K562 (cell line): Measurements from ENCODE around the gene DGKZ. TPM values are rescaled to one million over a fixed set of nuclear protein-coding genes. Genes with fewer than 3 reads are reported as not detected.

Experiments
- ATAC-seq: fragments of 200-7000 bp; cut with Tn5 transposase; 3 replicates; pipeline ENCODE4 v1.9.1; 2020; ENCODE audit warnings: moderate library complexity
- BruUV-seq: library from RNA; stranded (reverse); fragments of 400-500 nt; replicated peaks from 2 replicates; lab custom pipeline; 2021; lab: Mats Ljungman, UMichigan
- CTCF ChIA-PET: fragments of 300-600 bp; formaldehyde crosslinking; extraction: SDS; loops from one replicate; lab custom pipeline; 2021; ENCODE audit warnings: low intra/inter-chr PET ratio; lab: Yijun Ruan, JAX
- POLR2A ChIA-PET: fragments of 300-600, 350-650 bp; sonication (Branson Sonifier 250); formaldehyde crosslinking; extraction: SDS; loops from one replicate; lab custom pipeline; 2021; ENCODE audit warnings: antibody characterized with exemption, inconsistent platforms; lab: Yijun Ruan, JAX
- DNase-seq, 4 experiments: peaks; one replicate each; pipeline versions ENCODE4 v3.0.0 to v3.0.0-alpha.2; 2011 to 2018; ENCODE audit warnings: low spot score in 3 of 4, mixed read lengths in 3 of 4; ENCODE audit errors: extremely low read depth in 1 of 4
- FAIRE-seq: peaks from 2 replicates; lab custom pipeline; 2011; peaks lifted over from hg19 to GRCh38; lab: Jason Lieb, UNC
- H2AFZ ChIP-seq: 2 replicates; pipeline ENCODE4 v1.6.0; 2011; ENCODE audit warnings: low read depth, low read length, control low read depth, inconsistent platforms
- H3K27ac ChIP-seq: fragments of 200-600 bp; 3 replicates; pipeline ENCODE4 v1.8.0; 2011; ENCODE audit warnings: low read depth, mild to moderate bottlenecking, control low read depth, inconsistent platforms, low read length, moderate library complexity, mixed read lengths; ENCODE audit errors: extremely low read depth
- H3K27me3 ChIP-seq, 2 experiments: fragments of 300-600 bp in 1 of 2; 2 replicates in 1 of 2; 3 replicates in 1 of 2; pipeline versions ENCODE4 v1.6.0 to v1.8.0; 2011; ENCODE audit warnings: inconsistent platforms in 2 of 2, low read length in 2 of 2, mild to moderate bottlenecking in 1 of 2, mixed read lengths in 1 of 2, moderate library complexity in 1 of 2; ENCODE audit not compliant: control insufficient read depth in 2 of 2, insufficient read depth in 2 of 2
- H3K36me3 ChIP-seq: fragments of 300-600 bp; 3 replicates; pipeline ENCODE4 v1.8.0; 2011; ENCODE audit warnings: mild to moderate bottlenecking, low read length, inconsistent platforms; ENCODE audit not compliant: control insufficient read depth, insufficient read depth
- H3K4me1 ChIP-seq, 2 experiments: fragments of 200-600 bp in 1 of 2; replicated peaks in 1 of 2; 2 replicates in 1 of 2; 3 replicates in 1 of 2; pipeline versions ENCODE4 v1.5.1 to v1.8.0; 2011; ENCODE audit warnings: inconsistent platforms in 2 of 2, low read length in 2 of 2, mild to moderate bottlenecking in 1 of 2, mixed read lengths in 1 of 2, moderate library complexity in 1 of 2; ENCODE audit not compliant: control insufficient read depth in 2 of 2, insufficient read depth in 2 of 2
- H3K4me2 ChIP-seq: 2 replicates; pipeline ENCODE4 v1.6.1; 2011; ENCODE audit warnings: low read length, control low read depth, inconsistent platforms, mixed read lengths; ENCODE audit not compliant: insufficient read depth
- H3K4me3 ChIP-seq: fragments of 200-600 bp; sonication (generic), shearing (Covaris generic); 2 replicates; pipeline ENCODE4 v1.5.1; 2016; ENCODE audit warnings: control low read depth, inconsistent platforms
- H3K79me2 ChIP-seq: fragments of 200-600 bp; 3 replicates; pipeline ENCODE4 v1.8.0; 2011; ENCODE audit warnings: low read length, inconsistent platforms; ENCODE audit not compliant: control insufficient read depth, insufficient read depth
- H3K9ac ChIP-seq, 2 experiments: 2 replicates each; pipeline versions ENCODE4 v1.6.0 to v1.6.1; 2011; ENCODE audit warnings: low read depth in 2 of 2, low read length in 2 of 2, control low read depth in 1 of 2, inconsistent platforms in 1 of 2, mild to moderate bottlenecking in 1 of 2, mixed read lengths in 1 of 2; ENCODE audit not compliant: insufficient read depth in 1 of 2
- H3K9me1 ChIP-seq: one replicate; pipeline ENCODE4 v1.6.0; 2011; ENCODE audit warnings: inconsistent platforms, mild to moderate bottlenecking, low read length, moderate library complexity; ENCODE audit not compliant: control insufficient read depth, insufficient read depth
- H3K9me3 ChIP-seq: replicated peaks from 2 replicates; pipeline ENCODE4 v1.5.1; 2011; ENCODE audit warnings: low read depth, low read length, inconsistent platforms; ENCODE audit not compliant: control insufficient read depth, insufficient read depth
- H4K20me1 ChIP-seq: replicated peaks from 2 replicates; pipeline ENCODE4 v1.6.1; 2011; ENCODE audit warnings: low read length, inconsistent platforms, mixed read lengths; ENCODE audit not compliant: control insufficient read depth, insufficient read depth
- CSDE1 ChIP-seq, 2 experiments: fragments of 450-650 bp; IDR thresholded peaks; 2 replicates each; pipeline ENCODE4 v1.6.1; 2016; ENCODE audit warnings: mild to moderate bottlenecking in 1 of 2
- E2F4 ChIP-seq: sonication (generic); formaldehyde crosslinking; IDR thresholded peaks from 2 replicates; pipeline ENCODE4 v1.8.0; 2022; ENCODE audit warnings: mild to moderate bottlenecking, low read depth, missing genetic modification reagents
- HLTF ChIP-seq: fragments of 450-650 bp; IDR thresholded peaks from 2 replicates; pipeline ENCODE4 v1.6.1; 2016
- HOMEZ ChIP-seq: fragments of 250-450 bp; sonication (Bioruptor Pico); IDR thresholded peaks from 2 replicates; pipeline ENCODE4 v1.4.0; 2020; ENCODE audit warnings: mild to moderate bottlenecking, moderate library complexity
- PTTG1 ChIP-seq: fragments of 450-650 bp; IDR thresholded peaks from 2 replicates; pipeline ENCODE4 v1.6.1; 2016; ENCODE audit warnings: low read depth, mild to moderate bottlenecking, missing genetic modification characterization, missing compliant biosample characterization
- RFX1 ChIP-seq: fragments of 450-650 bp; IDR thresholded peaks from 2 replicates; pipeline ENCODE4 v1.6.1; 2016; ENCODE audit warnings: mild to moderate bottlenecking, moderate library complexity
- WGBS: fragments of 100-300 bp; shearing (Covaris generic); methylation state at CpG from one replicate; pipeline ENCODE4 v1.1.6; 2016; ENCODE audit warnings: low coverage, mixed read lengths; ENCODE audit not compliant: insufficient coverage; ENCODE audit errors: missing lambda C conversion rate; 5-methylcytosine and 5-hydroxymethylcytosine counted together
- in situ Hi-C: fragments of 300-500 bp; cut with MboI; formaldehyde crosslinking; loops from 4 replicates; pipeline ENCODE4 v1.15.0; 2018; ENCODE audit warnings: inconsistent platforms, mixed read lengths
- intact Hi-C: fragments of 100-400 bp; cut with micrococcal nuclease; formaldehyde crosslinking; loops from 2 replicates; pipeline ENCODE4 v1.14.2; 2022
- polyA plus RNA-seq, 8 experiments: library from polyadenylated mRNA; depleted of rRNA in 4 of 8; stranded (reverse) in 5 of 8; unstranded in 3 of 8; fragments of >200 nt; fragmentation: Nextera tagmentation in 2 of 8; fragmentation: Illumina TruSeq in 1 of 8; extraction: Ambion mirVana in 2 of 8; extraction: Trizol in 1 of 8; gene quantifications; 2 replicates each; pipeline versions ENCODE4 v1.2.1 to v1.2.3, GENCODE V29; 2011 to 2014; ENCODE audit warnings: inconsistent platforms in 1 of 8, missing spikeins in 1 of 8
- total RNA-seq, 7 experiments: library from RNA; depleted of rRNA in 6 of 7; stranded (reverse); fragments of >200 nt in 6 of 7; fragmentation: Illumina TruSeq in 2 of 7; extraction: Trizol in 2 of 7; gene quantifications; 2 replicates each; pipeline versions ENCODE4 v1.2.1 to v1.2.3, GENCODE V29; 2011 to 2021; ENCODE audit warnings: low replicate concordance in 1 of 7

DGKZ gene
- total and polyA plus RNA-seq, 9 of the 15 experiments (the other 6 are each of a cell fraction or from before 2014, with no cell fraction given): 0.51 to 100 (median 44.2) TPM

GRCh38 chr11:46418751-46419150 lies 71.5 kb downstream of the DGKZ start:
- TF ChIP-seq HLTF: no peak
- TF ChIP-seq CSDE1 (IDR thresholded peaks at IDR 0.05): 0 out of 4 replicates have a peak, but pooled peaks of 1 of the 2 experiments have one; percentile 51
- no peak for TF ChIP-seq E2F4 (CRISPR knock-in tag)
- TF ChIP-seq HOMEZ (CRISPR knock-in tag): no peak
- TF ChIP-seq PTTG1 (tag): no peak
- TF ChIP-seq RFX1: peak; percentile 91
- H3K9me1 ChIP-seq: no peaks in the 10 kb centered on the region
- in situ Hi-C loops: no loop called here
- peaks cover 7 to 13% of the 10 kb centered on the region in 2 experiments; a peak in 4 of 5 replicates for H3K4me1 ChIP-seq
- no peak for FAIRE-seq
- no peak overlapping the region for H2AFZ ChIP-seq
- 98% methylated on average over 5 of the region's 5 CpGs for WGBS
- no peaks in the 10 kb centered on the region; the same call in 1 of the 2 replicates for H4K20me1 ChIP-seq
- peak in 2 of 4 experiments; percentile 32 to 34 for DNase-seq
- ATAC-seq: no peak
- H3K4me2 ChIP-seq: no peak overlapping the region
- CTCF ChIA-PET: no interaction called here
- H3K9me3 ChIP-seq: no peaks in the 10 kb centered on the region
- no peaks in the 10 kb centered on the region for H3K27me3 ChIP-seq
- intact Hi-C loops: no loop called here
- no peak overlapping the region for H3K27ac ChIP-seq
- POLR2A ChIA-PET: interaction anchor here (1.5 to 1.9 kb wide), 2 partner anchors 9 to 12 kb away, joined by 3 to 5 read pairs; no protein-coding TSS in a partner anchor
- BruUV-seq: no TSS peak
- H3K36me3 ChIP-seq: peaks cover 52% of the 10 kb centered on the region; the same call in 2 of the 3 replicates
- no peaks in the 10 kb centered on the region for H3K79me2 ChIP-seq
- H3K9ac ChIP-seq: no peak overlapping the region
- no peak overlapping the region for H3K4me3 ChIP-seq
